Esophagus squamous epithelium (tissue), 4 donors: ENCODE results near the gene TFB1M.

Source experiments
- CTCF ChIP-seq, 6 experiments: fragments of 450-650 bp in 4 of 6; fragments of 200-600 bp in 2 of 6; sonication (generic) in 2 of 6; IDR thresholded peaks; one replicate each; pipeline ENCODE4 v1.5.1; 2016 to 2019; ENCODE audit warnings: antibody characterized with exemption in 6 of 6, mild to moderate bottlenecking in 4 of 6, moderate library complexity in 4 of 6
- POLR2A ChIP-seq, 4 donors: fragments of 450-650 bp; IDR thresholded peaks; one replicate each; pipeline ENCODE4 v1.6.1; 2017; ENCODE audit warnings: antibody characterized with exemption in 4 of 4, mild to moderate bottlenecking in 4 of 4, moderate library complexity in 3 of 4

GRCh38 chr6:155314773-155315515 is 660 bp upstream of the TFB1M start:
- no peak for TF ChIP-seq CTCF (IDR thresholded peaks at IDR 0.05)
- no peak for TF ChIP-seq POLR2A (IDR thresholded peaks at IDR 0.05)
